AG09309 (cell line): Measurements from ENCODE around the gene SVEP1.
"Not testable (repeated sequence)": the region's sequence is repeated elsewhere in the genome, so short reads cannot be mapped to it uniquely, and the experiment has no call there.

Experiments used
- DNase-seq: peaks from one replicate; pipeline ENCODE4 v3.0.0-alpha.2; 2010; ENCODE audit warnings: low read depth
- H3K4me3 ChIP-seq: 2 replicates; pipeline ENCODE4 v1.5.1; 2011; ENCODE audit warnings: mild to moderate bottlenecking, low read depth, low read length, moderate library complexity; ENCODE audit not compliant: control insufficient read depth
- TF ChIP-seq, protein P1 (sequence below): IDR thresholded peaks from 2 replicates; pipeline ENCODE4 v1.5.1; 2011; ENCODE audit warnings: mild to moderate bottlenecking, low read depth, low read length, inconsistent platforms; ENCODE audit not compliant: insufficient read depth, control insufficient read depth; ENCODE audit errors: missing control alignments

Gene SVEP1

DNA sequence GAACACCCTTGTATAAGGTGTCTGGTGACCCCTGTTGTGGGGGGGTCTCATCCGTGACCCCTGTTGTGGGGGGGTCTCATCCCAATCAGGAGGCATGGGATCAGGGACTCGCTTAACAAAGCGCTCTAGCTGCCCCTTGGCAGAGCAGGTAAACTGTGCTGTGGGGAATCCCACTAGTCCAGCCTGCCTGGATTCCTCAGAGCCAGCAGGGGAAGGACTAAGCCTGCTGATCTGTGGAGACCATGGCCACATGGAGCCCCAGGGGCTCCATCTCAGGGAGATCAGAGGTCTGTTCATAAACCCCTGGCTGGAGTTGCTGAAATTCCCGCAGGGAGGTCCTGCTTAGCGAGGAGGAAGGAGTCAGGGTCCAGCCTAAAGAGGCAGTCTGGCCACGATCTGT lies 196.1 kb downstream of the SVEP1 start:
- TF ChIP-seq, protein P1, sequence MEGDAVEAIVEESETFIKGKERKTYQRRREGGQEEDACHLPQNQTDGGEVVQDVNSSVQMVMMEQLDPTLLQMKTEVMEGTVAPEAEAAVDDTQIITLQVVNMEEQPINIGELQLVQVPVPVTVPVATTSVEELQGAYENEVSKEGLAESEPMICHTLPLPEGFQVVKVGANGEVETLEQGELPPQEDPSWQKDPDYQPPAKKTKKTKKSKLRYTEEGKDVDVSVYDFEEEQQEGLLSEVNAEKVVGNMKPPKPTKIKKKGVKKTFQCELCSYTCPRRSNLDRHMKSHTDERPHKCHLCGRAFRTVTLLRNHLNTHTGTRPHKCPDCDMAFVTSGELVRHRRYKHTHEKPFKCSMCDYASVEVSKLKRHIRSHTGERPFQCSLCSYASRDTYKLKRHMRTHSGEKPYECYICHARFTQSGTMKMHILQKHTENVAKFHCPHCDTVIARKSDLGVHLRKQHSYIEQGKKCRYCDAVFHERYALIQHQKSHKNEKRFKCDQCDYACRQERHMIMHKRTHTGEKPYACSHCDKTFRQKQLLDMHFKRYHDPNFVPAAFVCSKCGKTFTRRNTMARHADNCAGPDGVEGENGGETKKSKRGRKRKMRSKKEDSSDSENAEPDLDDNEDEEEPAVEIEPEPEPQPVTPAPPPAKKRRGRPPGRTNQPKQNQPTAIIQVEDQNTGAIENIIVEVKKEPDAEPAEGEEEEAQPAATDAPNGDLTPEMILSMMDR = no peak
- DNase-seq = no peak
- H3K4me3 ChIP-seq = no peak overlapping the region

DNA sequence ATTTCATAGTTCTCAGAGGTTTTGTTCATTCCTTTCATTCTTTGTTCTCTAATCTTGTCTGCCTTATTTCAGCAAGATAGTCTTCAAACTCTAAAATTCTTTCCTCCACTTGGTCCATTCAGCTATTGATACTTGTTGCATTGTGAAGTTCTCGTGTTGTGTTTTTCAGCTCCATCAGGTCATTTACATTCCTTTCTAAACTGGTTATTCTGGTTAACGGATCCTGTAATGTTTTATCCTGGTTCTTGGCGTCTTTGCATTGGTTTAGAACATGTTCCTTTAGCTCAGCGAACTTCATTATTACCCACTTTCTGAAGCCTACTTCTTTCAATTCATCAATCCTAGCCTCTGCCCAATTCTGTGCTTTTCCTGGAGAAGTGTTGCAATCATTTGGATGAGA lies 196.8 kb downstream of the SVEP1 start:
- no peak for DNase-seq
- TF ChIP-seq, protein P1 = no peak
- H3K4me3 ChIP-seq = no peak overlapping the region

DNA sequence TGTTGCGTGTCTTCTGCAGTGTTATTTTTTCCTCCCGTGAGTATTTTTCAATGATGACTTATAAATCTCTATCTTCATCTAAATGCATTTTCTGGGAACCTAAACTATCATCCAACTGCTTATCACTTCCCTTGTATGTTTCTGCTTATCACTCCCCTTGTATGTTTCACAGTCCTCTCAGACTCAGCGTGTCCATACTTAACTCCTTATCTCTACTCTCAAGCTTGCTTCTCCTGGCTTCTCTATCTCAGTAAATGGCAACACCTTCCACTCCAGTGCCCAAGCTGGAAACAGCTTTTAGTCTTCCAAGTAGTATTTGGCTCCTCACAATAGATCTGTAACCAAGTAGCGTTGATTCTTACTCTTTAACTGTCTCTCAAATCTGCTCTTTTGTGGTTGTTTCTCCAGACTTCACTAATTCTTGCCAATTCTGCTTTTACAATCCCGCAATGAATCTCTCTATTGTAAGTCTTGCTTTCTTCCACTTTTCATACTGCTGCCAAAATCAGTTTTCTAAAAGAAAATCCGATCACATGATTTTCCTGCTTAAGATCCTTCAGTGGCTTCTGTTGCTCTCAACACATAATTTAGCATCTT lies 208.0 kb downstream of the SVEP1 start:
- TF ChIP-seq, protein P1 = no peak
- no peak overlapping the region for H3K4me3 ChIP-seq
- no peak for DNase-seq

DNA sequence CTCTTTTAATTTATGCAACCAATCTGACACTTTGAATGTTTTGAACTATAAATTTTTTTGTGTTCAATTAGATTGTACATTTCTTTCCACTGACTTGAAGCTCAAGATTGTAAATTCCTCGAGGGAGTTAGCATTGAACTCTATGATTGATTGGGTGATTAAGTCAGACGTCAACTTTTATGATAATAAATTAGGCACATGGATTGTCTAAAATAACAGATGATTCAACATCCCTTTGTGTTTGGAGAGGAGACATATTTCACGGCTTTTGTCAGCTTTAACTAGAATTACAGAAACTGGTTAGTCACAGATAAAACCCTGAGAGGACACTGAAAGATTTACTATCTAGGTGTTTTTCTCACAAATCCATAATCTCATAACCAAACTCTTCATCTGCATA lies 209.2 kb downstream of the SVEP1 start:
- H3K4me3 ChIP-seq = no peak overlapping the region
- DNase-seq = peak; percentile 31
- TF ChIP-seq, protein P1 = no peak

DNA sequence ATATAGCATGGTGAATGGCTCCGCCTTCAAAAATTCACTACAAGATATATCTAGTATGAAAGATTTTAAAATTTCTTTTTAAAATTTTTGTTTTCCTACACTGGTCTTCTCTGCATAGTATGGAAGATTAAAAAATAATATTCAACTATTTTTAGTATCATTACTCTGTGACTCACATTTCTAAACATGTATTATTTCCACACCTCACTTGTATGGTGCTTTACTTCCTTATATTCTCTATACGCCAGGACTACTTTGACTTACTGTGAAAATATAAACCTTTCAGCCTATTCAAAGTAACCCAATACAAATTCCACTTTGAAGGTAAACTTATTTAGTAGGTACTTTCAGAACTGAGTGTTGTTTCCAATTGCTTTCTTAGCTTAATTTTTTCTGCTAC lies 215.1 kb downstream of the SVEP1 start:
- TF ChIP-seq, protein P1 = no peak
- DNase-seq = no peak
- no peak overlapping the region for H3K4me3 ChIP-seq

DNA sequence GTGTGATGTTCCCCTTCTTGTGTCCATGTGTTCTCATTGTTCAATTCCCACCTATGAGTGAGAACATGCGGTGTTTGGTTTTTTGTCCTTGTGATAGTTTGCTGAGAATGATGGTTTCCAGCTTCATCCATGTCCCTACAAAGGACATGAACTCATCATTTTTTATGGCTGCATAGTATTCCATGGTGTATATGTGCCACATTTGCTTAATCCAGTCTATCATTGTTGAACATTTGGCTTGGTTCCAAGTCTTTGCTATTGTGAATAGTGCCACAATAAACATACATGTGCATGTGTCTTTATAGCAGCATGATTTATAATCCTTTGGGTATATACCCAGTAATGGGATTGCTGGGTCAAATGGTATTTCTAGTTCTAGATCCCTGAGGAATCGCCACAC lies 220.5 kb downstream of the SVEP1 start:
- DNase-seq = not testable (repeated sequence)

DNA sequence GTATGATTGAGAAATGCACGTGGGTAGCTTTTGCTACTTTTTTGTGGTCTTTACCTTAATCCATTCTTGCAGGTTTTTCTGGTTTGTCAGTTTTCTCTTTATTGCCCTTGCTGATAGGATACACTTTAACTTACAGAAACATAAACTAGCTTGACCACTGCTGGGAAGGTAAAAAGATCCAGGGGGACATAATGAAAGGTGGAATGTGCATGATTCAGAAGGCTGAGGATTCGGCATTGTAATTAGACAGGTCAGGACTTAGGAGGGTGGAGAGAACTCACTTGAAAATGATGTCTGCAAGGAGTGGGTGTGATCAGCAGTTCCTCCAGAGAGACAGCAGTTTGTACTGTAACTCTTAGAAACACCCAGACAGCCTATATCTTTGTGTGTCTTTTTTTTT lies 222.0 kb downstream of the SVEP1 start:
- DNase-seq = no peak
- TF ChIP-seq, protein P1 = no peak
- no peak overlapping the region for H3K4me3 ChIP-seq

More for the DNA sequence above, 220.5 kb downstream of the SVEP1 start:
- H3K4me3 ChIP-seq = not testable (repeated sequence)
